Measurements from ENCODE around the gene CXCR4. TPM values are rescaled to one million over a fixed set of nuclear protein-coding genes. Genes with fewer than 3 reads are reported as not detected.

CXCR4 gene
- total RNA-seq, 3 donors from 2014 or later (not counting 1 experiment from before 2014, with no cell fraction given): 582 to 848 (median 741) TPM

GRCh38 chr2:136136931-136137330, 19.0 kb upstream of the CXCR4 start:
- no peak overlapping the region for H3K4me3 ChIP-seq (ENCODE audit: low read length)
- no peaks in the 10 kb centered on the region for H3K36me3 ChIP-seq (ENCODE audit: control insufficient read depth, insufficient read depth, low read length)
- peak overlapping the region; percentile 62 for H3K4me3 Mint-ChIP-seq
- H3K27me3 ChIP-seq (ENCODE audit: control insufficient read depth, insufficient read depth, low read length): no peaks in the 10 kb centered on the region
- no peaks in the 10 kb centered on the region for H3K9me3 ChIP-seq (ENCODE audit: control insufficient read depth, insufficient read depth, low read length)
- no peaks in the 10 kb centered on the region for H3K9me3 Mint-ChIP-seq
- WGBS (ENCODE audit: insufficient coverage): 67% methylated on average over 1 of the region's 1 CpG
- peak overlapping the region; percentile 89 for H3K27ac ChIP-seq (ENCODE audit: low read length)
- intact Hi-C loops (cut with micrococcal nuclease): loop anchor here (1.0 to 5.0 kb wide), 6 partner anchors 19 to 242 kb away; partner anchors contain the start of gene CXCR4
- H3K36me3 Mint-ChIP-seq: no peaks in the 10 kb centered on the region
- TF ChIP-seq CTCF (IDR thresholded peaks at IDR 0.05): no peak
- peaks cover 66 to 71% of the 10 kb centered on the region in 2 donors for H3K4me1 Mint-ChIP-seq
- H3K27ac Mint-ChIP-seq: peak overlapping the region; percentile 93 to 99
- ATAC-seq (peak; percentile 15 to 38 (median 19)), DNase-seq (peak; percentile 30 to 73)
- H3K4me1 ChIP-seq (ENCODE audit: control insufficient read depth, insufficient read depth, low read length): peaks cover 72% of the 10 kb centered on the region
- H3K27me3 Mint-ChIP-seq (ENCODE audit: low read depth in 2 of 2): peaks cover 0 to 6% of the 10 kb centered on the region in 2 donors

GRCh38 chr2:136135921-136136906, 18.3 kb upstream of the CXCR4 start:
- H3K27ac Mint-ChIP-seq: peak overlapping the region; percentile 93 to 99

GRCh38 chr2:136135462-136135861, 17.5 kb upstream of the CXCR4 start:
- no peaks in the 10 kb centered on the region for H3K27me3 ChIP-seq (ENCODE audit: control insufficient read depth, insufficient read depth, low read length)
- peak overlapping the region; percentile 62 for H3K4me3 Mint-ChIP-seq
- peaks cover 78 to 82% of the 10 kb centered on the region in 2 donors for H3K4me1 Mint-ChIP-seq
- H3K27me3 Mint-ChIP-seq (ENCODE audit: low read depth in 2 of 2): no peaks in the 10 kb centered on the region
- no peak for ATAC-seq
- no peak overlapping the region for H3K4me3 ChIP-seq (ENCODE audit: low read length)
- no peaks in the 10 kb centered on the region for H3K9me3 Mint-ChIP-seq
- peak overlapping the region; percentile 89 for H3K27ac ChIP-seq (ENCODE audit: low read length)
- H3K36me3 Mint-ChIP-seq: no peaks in the 10 kb centered on the region
- peaks cover 86% of the 10 kb centered on the region for H3K4me1 ChIP-seq (ENCODE audit: control insufficient read depth, insufficient read depth, low read length)
- no peak for DNase-seq
- no peak for TF ChIP-seq CTCF (IDR thresholded peaks at IDR 0.05)
- peak overlapping the region; percentile 93 to 99 for H3K27ac Mint-ChIP-seq
- H3K36me3 ChIP-seq (ENCODE audit: control insufficient read depth, insufficient read depth, low read length): no peaks in the 10 kb centered on the region
- intact Hi-C loops (cut with micrococcal nuclease): loop anchor here (5.0 kb wide), 1 partner anchor 77 kb away; no protein-coding TSS in a partner anchor
- no peaks in the 10 kb centered on the region for H3K9me3 ChIP-seq (ENCODE audit: control insufficient read depth, insufficient read depth, low read length)

More at GRCh38 chr2:136135921-136136906, 18.3 kb upstream of the CXCR4 start:
- DNase-seq (peak; percentile 64 to 96), ATAC-seq (peak; percentile 61 to 87 (median 81))
- Histone ChIP-seq H3K27ac (ENCODE audit: low read length) (peak overlapping the region; percentile 89), H3K4me1 (ENCODE audit: control insufficient read depth, insufficient read depth, low read length) (peaks cover 79% of the 10 kb centered on the region), H3K4me3 (ENCODE audit: low read length) (no peak overlapping the region), H3K36me3 (ENCODE audit: control insufficient read depth, insufficient read depth, low read length) (no peaks in the 10 kb centered on the region), H3K27me3 (ENCODE audit: control insufficient read depth, insufficient read depth, low read length) (no peaks in the 10 kb centered on the region), H3K9me3 (ENCODE audit: control insufficient read depth, insufficient read depth, low read length) (no peaks in the 10 kb centered on the region)
- intact Hi-C loops (cut with micrococcal nuclease): loop anchor here (1.0 to 5.0 kb wide), 6 partner anchors 18 to 243 kb away; partner anchors contain the start of gene CXCR4
- Mint-ChIP-seq H3K4me3 (peak overlapping the region; percentile 62), H3K27me3 (ENCODE audit: low read depth in 2 of 2) (no peaks in the 10 kb centered on the region), H3K9me3 (no peaks in the 10 kb centered on the region), H3K36me3 (no peaks in the 10 kb centered on the region), H3K4me1 (peaks cover 71 to 74% of the 10 kb centered on the region in 2 donors)
- no peak for TF ChIP-seq CTCF (IDR thresholded peaks at IDR 0.05)
- 1% methylated on average over 7 of the region's 8 CpGs for WGBS (ENCODE audit: insufficient coverage)
